PC-3 (cell line): ENCODE measurements around the gene FUBP1. TPM values are rescaled to one million over a fixed set of nuclear protein-coding genes. Genes with fewer than 3 reads are reported as not detected.

Experiments used
- ATAC-seq: fragments of 200-7000 bp; cut with Tn5 transposase; 2 replicates; pipeline ENCODE4 v1.9.1; 2020; ENCODE audit warnings: mild to moderate bottlenecking, moderate library complexity
- BruUV-seq: library from RNA; stranded (reverse); fragments of 400-500 nt; replicated peaks from 2 replicates; lab custom pipeline; 2021; lab: Mats Ljungman, UMichigan
- CTCF ChIA-PET: fragments of 300-600 bp; sonication (Branson Sonifier 250); formaldehyde crosslinking; loops from one replicate; lab custom pipeline; 2022; ENCODE audit warnings: antibody characterized with exemption; lab: Charles Lee
- POLR2A ChIA-PET: fragments of 300-600 bp; sonication (Branson Sonifier 250); formaldehyde crosslinking; loops from one replicate; lab custom pipeline; 2022; ENCODE audit warnings: antibody characterized with exemption; ENCODE audit not compliant: unreplicated experiment; lab: Charles Lee
- DNase-seq: peaks from one replicate; pipeline ENCODE4 v3.0.0-alpha.2; 2015
- H2AFZ ChIP-seq: fragments of 300-600 bp; sonication (generic); 2 replicates; pipeline ENCODE4 v1.6.0; 2016; ENCODE audit warnings: antibody characterized with exemption, low read length
- H3F3A ChIP-seq: fragments of 300-600 bp; sonication (generic); one replicate; pipeline ENCODE4 v1.6.0; 2017; ENCODE audit warnings: antibody characterized with exemption, low read length, control low read depth, mild to moderate bottlenecking; ENCODE audit not compliant: unreplicated experiment
- H3K27ac ChIP-seq: fragments of 300-600 bp; sonication (generic); 2 replicates; pipeline ENCODE4 v1.5.1; 2016; ENCODE audit warnings: mild to moderate bottlenecking, low read length
- H3K27me3 ChIP-seq: fragments of 300-600 bp; sonication (generic); 2 replicates; pipeline ENCODE4 v1.6.1; 2016; ENCODE audit warnings: low read length, mixed read lengths
- H3K36me3 ChIP-seq: fragments of 300-600 bp; sonication (generic); 2 replicates; pipeline ENCODE4 v1.6.1; 2016; ENCODE audit warnings: low read depth, mixed run types, low read length, mixed read lengths
- H3K4me1 ChIP-seq: fragments of 300-600 bp; sonication (generic); 2 replicates; pipeline ENCODE4 v1.5.1; 2016; ENCODE audit warnings: low read length; ENCODE audit not compliant: insufficient read depth
- H3K4me2 ChIP-seq: fragments of 300-600 bp; sonication (generic); 2 replicates; pipeline ENCODE4 v1.6.0; 2016; ENCODE audit warnings: low read length
- H3K4me3 ChIP-seq: fragments of 300-600 bp; sonication (generic); 2 replicates; pipeline ENCODE4 v1.5.1; 2016; ENCODE audit warnings: mild to moderate bottlenecking, low read length, mixed read lengths
- H3K79me2 ChIP-seq: fragments of 300-600 bp; sonication (generic); 2 replicates; pipeline ENCODE4 v1.6.1; 2017; ENCODE audit warnings: low read length, mixed read lengths
- H3K9ac ChIP-seq: fragments of 300-600 bp; sonication (generic); 2 replicates; pipeline ENCODE4 v1.6.0; 2016; ENCODE audit warnings: mild to moderate bottlenecking, low read length
- H3K9me2 ChIP-seq: fragments of 300-600 bp; sonication (generic); replicated peaks from 2 replicates; pipeline ENCODE4 v1.6.1; 2016; ENCODE audit warnings: mixed run types, low read length, mixed read lengths
- H3K9me3 ChIP-seq: fragments of 300-600 bp; sonication (generic); 2 replicates; pipeline ENCODE4 v1.6.1; 2016; ENCODE audit warnings: low read length, mixed read lengths
- H4K20me1 ChIP-seq: fragments of 300-600 bp; sonication (generic); 2 replicates; pipeline ENCODE4 v1.6.1; 2016; ENCODE audit warnings: low read length, mixed read lengths
- EZH2 ChIP-seq: fragments of 300-600 bp; sonication (generic); IDR thresholded peaks from one replicate; pipeline ENCODE4 v1.6.1; 2017; ENCODE audit warnings: antibody characterized with exemption, mild to moderate bottlenecking, low read length; ENCODE audit not compliant: unreplicated experiment
- EZH2phosphoT487 ChIP-seq: fragments of 300-600 bp; sonication (generic); IDR thresholded peaks from 2 replicates; pipeline ENCODE4 v1.6.1; 2018; ENCODE audit warnings: mild to moderate bottlenecking, antibody characterized with exemption, low read length, borderline replicate concordance
- intact Hi-C: fragments of 100-400 bp; cut with micrococcal nuclease; formaldehyde crosslinking; loops from 2 replicates; pipeline ENCODE4 v1.9.0; 2023
- total RNA-seq: library from RNA; depleted of rRNA; stranded (reverse); fragments of >200 nt; gene quantifications from 2 replicates; pipeline ENCODE4 v1.2.3, GENCODE V29; 2014
- TF ChIP-seq, protein P1 (sequence below): fragments of 300-600 bp; sonication (generic); conservative IDR thresholded peaks from 2 replicates; pipeline ENCODE4 v1.5.1; 2017; ENCODE audit warnings: antibody characterized with exemption, low read depth, mild to moderate bottlenecking, low read length

Gene FUBP1
- total RNA-seq, 1 experiment from 2014 or later: 81.5 TPM

DNA sequence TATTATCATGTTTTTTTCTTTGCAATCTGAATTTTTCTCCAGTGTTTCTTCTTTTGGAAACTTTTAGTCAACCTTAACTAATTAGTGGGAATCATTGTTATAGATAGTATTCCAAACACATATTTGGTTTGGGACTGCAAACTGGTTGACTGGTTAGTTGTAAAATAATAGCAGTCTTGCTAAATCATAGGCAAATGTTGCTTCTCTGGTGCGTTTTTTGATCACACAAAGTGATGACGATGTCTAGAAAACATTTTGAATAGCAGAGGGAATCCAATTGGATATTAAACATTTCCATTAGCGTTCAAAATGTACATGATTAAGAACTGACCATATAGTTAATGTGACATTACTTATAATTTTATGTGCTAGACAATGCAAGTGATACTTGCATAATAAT lies 30.4 kb upstream of the FUBP1 start:
- no peak overlapping the region for H3K4me3 ChIP-seq

DNA sequence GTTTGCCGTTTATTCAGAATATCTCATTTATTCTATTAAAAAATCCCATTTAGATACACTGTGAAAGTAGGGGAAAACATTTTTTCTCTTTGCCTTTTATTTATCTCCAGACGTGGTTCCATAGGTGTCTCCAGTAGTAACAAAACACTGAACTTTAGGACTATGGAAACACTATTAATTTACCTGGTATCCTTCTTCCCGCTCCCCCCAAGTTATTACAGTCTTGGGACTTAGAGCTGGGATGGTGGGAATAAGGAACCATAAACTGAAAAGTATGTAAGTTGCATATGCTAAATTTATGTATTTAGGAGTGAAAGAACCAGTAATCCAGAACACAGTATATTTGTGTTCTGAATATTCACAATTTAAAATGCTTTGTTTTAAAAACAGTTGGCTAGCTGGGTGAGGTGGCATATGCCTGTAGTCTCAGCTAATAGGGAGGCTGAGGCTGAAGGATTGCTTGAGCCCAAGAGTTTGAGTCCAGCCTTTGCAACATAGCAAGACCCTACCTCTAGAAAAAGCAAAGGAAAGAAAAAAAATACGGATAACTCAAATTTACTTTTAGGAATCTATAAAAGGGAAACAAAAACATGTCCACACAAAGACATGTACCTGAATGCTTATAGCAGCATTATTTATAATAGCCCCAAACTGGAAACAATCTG lies 28.9 kb upstream of the FUBP1 start:
- no peak overlapping the region for H3K9ac ChIP-seq
- no peaks in the 10 kb centered on the region for H3K9me2 ChIP-seq
- peak overlapping the region; percentile 17 for H3K4me2 ChIP-seq
- intact Hi-C loops: no loop called here
- H3K27ac ChIP-seq: no peak overlapping the region
- ATAC-seq (no peak), DNase-seq (no peak)
- H2AFZ ChIP-seq: no peak overlapping the region
- ChIA-PET CTCF (no interaction called here), POLR2A (no interaction called here)
- no peaks in the 10 kb centered on the region for H3K27me3 ChIP-seq
- H3F3A ChIP-seq: no peaks in the 10 kb centered on the region
- no TSS peak for BruUV-seq
- H3K9me3 ChIP-seq: no peaks in the 10 kb centered on the region
- peaks cover 47% of the 10 kb centered on the region for H3K79me2 ChIP-seq
- TF ChIP-seq EZH2phosphoT487 (no peak), EZH2 (no peak)
- TF ChIP-seq, protein P1, sequence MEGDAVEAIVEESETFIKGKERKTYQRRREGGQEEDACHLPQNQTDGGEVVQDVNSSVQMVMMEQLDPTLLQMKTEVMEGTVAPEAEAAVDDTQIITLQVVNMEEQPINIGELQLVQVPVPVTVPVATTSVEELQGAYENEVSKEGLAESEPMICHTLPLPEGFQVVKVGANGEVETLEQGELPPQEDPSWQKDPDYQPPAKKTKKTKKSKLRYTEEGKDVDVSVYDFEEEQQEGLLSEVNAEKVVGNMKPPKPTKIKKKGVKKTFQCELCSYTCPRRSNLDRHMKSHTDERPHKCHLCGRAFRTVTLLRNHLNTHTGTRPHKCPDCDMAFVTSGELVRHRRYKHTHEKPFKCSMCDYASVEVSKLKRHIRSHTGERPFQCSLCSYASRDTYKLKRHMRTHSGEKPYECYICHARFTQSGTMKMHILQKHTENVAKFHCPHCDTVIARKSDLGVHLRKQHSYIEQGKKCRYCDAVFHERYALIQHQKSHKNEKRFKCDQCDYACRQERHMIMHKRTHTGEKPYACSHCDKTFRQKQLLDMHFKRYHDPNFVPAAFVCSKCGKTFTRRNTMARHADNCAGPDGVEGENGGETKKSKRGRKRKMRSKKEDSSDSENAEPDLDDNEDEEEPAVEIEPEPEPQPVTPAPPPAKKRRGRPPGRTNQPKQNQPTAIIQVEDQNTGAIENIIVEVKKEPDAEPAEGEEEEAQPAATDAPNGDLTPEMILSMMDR: no peak
- H3K4me1 ChIP-seq: peaks cover 22% of the 10 kb centered on the region
- H3K4me3 ChIP-seq: no peak overlapping the region
- H3K36me3 ChIP-seq: no peaks in the 10 kb centered on the region
- H4K20me1 ChIP-seq: no peaks in the 10 kb centered on the region

More for the DNA sequence above, 30.4 kb upstream of the FUBP1 start:
- Histone ChIP-seq H3K27ac (no peak overlapping the region), H2AFZ (no peak overlapping the region), H3K36me3 (no peaks in the 10 kb centered on the region), H3K9me3 (no peaks in the 10 kb centered on the region), H3K4me2 (no peak overlapping the region), H3K9ac (no peak overlapping the region), H3K27me3 (no peaks in the 10 kb centered on the region), H4K20me1 (no peaks in the 10 kb centered on the region), H3K4me1 (peaks cover 12% of the 10 kb centered on the region), H3K9me2 (no peaks in the 10 kb centered on the region), H3F3A (no peaks in the 10 kb centered on the region), H3K79me2 (peaks cover 47% of the 10 kb centered on the region)
- POLR2A ChIA-PET: no interaction called here
- CTCF ChIA-PET: no interaction called here
- DNase-seq: no peak
- no peak for ATAC-seq
- intact Hi-C loops: no loop called here
- TF ChIP-seq, protein P1: no peak
- no peak for TF ChIP-seq EZH2phosphoT487
- no peak for TF ChIP-seq EZH2
- no TSS peak for BruUV-seq

DNA sequence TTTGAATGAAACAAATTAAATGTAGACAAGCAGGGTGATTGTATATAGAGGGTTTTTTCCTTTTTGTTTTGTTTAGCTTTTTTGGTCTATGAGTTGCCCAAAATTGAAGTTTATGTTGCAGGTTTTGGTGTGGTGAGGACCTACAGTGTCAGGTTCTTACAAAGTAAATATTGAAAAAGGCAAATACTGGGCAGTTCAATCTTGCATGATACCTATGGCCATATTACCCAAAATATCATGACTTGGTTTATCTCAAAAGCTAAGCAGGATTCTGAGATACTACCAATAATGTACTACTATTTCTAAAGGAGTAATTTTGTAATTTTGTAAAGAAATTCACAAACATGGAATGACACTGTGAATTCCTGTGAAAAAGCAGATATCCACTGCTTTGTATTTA lies 27.6 kb upstream of the FUBP1 start:
- ChIA-PET POLR2A (no interaction called here), CTCF (no interaction called here)
- TF ChIP-seq EZH2: no peak
- TF ChIP-seq, protein P1: no peak
- TF ChIP-seq EZH2phosphoT487: no peak
- H4K20me1 ChIP-seq: no peaks in the 10 kb centered on the region
- no peaks in the 10 kb centered on the region for H3K9me3 ChIP-seq
- ATAC-seq: no peak
- no peaks in the 10 kb centered on the region for H3K9me2 ChIP-seq
- H3K4me1 ChIP-seq: peaks cover 29% of the 10 kb centered on the region
- H3K4me3 ChIP-seq: peak overlapping the region; percentile 84
- no peaks in the 10 kb centered on the region for H3K27me3 ChIP-seq
- intact Hi-C loops: no loop called here
- no peaks in the 10 kb centered on the region for H3F3A ChIP-seq
- peak overlapping the region; percentile 91 for H3K4me2 ChIP-seq
- H3K36me3 ChIP-seq: no peaks in the 10 kb centered on the region
- H3K27ac ChIP-seq: no peak overlapping the region
- no TSS peak for BruUV-seq
- peaks cover 47% of the 10 kb centered on the region for H3K79me2 ChIP-seq
- H3K9ac ChIP-seq: no peak overlapping the region
- no peak for DNase-seq
- no peak overlapping the region for H2AFZ ChIP-seq
